GM21515 (cell line): ENCODE results near the gene COL23A1.
A peak's percentile ranks its signal among the peaks of the same experiment; 100 is the strongest.

Source experiments
- ATAC-seq: cut with Tn5 transposase; IDR thresholded peaks from one replicate; pipeline ENCODE4 v1.9.1; 2021; ENCODE audit not compliant: unreplicated experiment

Gene COL23A1

GRCh38 chr5:178291161-178291561 is 299.0 kb downstream of the COL23A1 start:
- no peak for ATAC-seq

GRCh38 chr5:178290376-178290775 is 299.8 kb downstream of the COL23A1 start:
- ATAC-seq, result no peak

GRCh38 chr5:178289438-178289837 is 300.8 kb downstream of the COL23A1 start:
- no peak for ATAC-seq

GRCh38 chr5:178288401-178289368 is 301.5 kb downstream of the COL23A1 start:
- no peak for ATAC-seq

- no peak for ATAC-seq
These were observed 302.4 kb downstream of the COL23A1 start for GRCh38 chr5:178287791-178288105.

GRCh38 chr5:178287091-178287790 is 303.0 kb downstream of the COL23A1 start:
- no peak for ATAC-seq

- no peak for ATAC-seq
These were observed 303.7 kb downstream of the COL23A1 start for GRCh38 chr5:178286226-178287090.

- ATAC-seq, result no peak
These were observed 304.6 kb downstream of the COL23A1 start for GRCh38 chr5:178285399-178286225.

- ATAC-seq, result no peak
These were observed 305.2 kb downstream of the COL23A1 start for GRCh38 chr5:178284996-178285395.

GRCh38 chr5:178284093-178284675 is 306.0 kb downstream of the COL23A1 start:
- no peak for ATAC-seq

GRCh38 chr5:178283520-178283919 is 306.7 kb downstream of the COL23A1 start:
- ATAC-seq, result no peak

- ATAC-seq, result no peak
These were observed 307.8 kb downstream of the COL23A1 start for GRCh38 chr5:178282391-178282790.

GRCh38 chr5:178281331-178281730 is 308.9 kb downstream of the COL23A1 start:
- no peak for ATAC-seq

- ATAC-seq, result no peak
These were observed 309.6 kb downstream of the COL23A1 start for GRCh38 chr5:178280631-178281030.

- ATAC-seq, result peak; percentile 56
These were observed 310.3 kb downstream of the COL23A1 start for GRCh38 chr5:178279723-178280438.

- ATAC-seq, result no peak
These were observed 311.0 kb downstream of the COL23A1 start for GRCh38 chr5:178279026-178279722.

GRCh38 chr5:178278358-178279023 is 311.7 kb downstream of the COL23A1 start:
- no peak for ATAC-seq

- no peak for ATAC-seq
These were observed 312.3 kb downstream of the COL23A1 start for GRCh38 chr5:178277866-178278265.
